Posterior cingulate gyrus (tissue), 11 donors: ENCODE data around the gene MPV17.
A peak's percentile ranks its signal among the peaks of the same experiment; 100 is the strongest.

Source experiments
- DNase-seq, 10 donors: peaks; one replicate each; pipeline versions ENCODE4 v3.0.0 to v3.0.0-alpha.2; 2020 to 2021; ENCODE audit warnings: mixed read lengths in 3 of 10
- intact Hi-C: fragments of 100-400 bp; cut with DNase I; formaldehyde crosslinking; loops from one replicate; pipeline ENCODE4 v1.15.1; 2023

The MPV17 gene

GRCh38 chr2:27304488-27305240, 18.2 kb downstream of the MPV17 start:
- DNase-seq = peak in 1 of 10 donors; percentile 67

GRCh38 chr2:27303093-27304025, 19.5 kb downstream of the MPV17 start:
- DNase-seq = peak in 3 of 10 donors; percentile 23 to 70 (median 42)
- intact Hi-C loops = loop anchor here (2.0 to 10.0 kb wide), 2 partner anchors 49 to 205 kb away; no protein-coding TSS in a partner anchor

More at GRCh38 chr2:27304488-27305240, 18.2 kb downstream of the MPV17 start:
- intact Hi-C loops = loop anchor here (10.0 kb wide), 1 partner anchor 50 kb away; no protein-coding TSS in a partner anchor

- intact Hi-C loops = loop anchor here (10.0 kb wide), 1 partner anchor 46 kb away; no protein-coding TSS in a partner anchor
- DNase-seq = peak in 1 of 10 donors; percentile 51
Measured at GRCh38 chr2:27300606-27301005, 22.3 kb downstream of the MPV17 start.

GRCh38 chr2:27298391-27299080, 24.4 kb downstream of the MPV17 start:
- DNase-seq = peak in 1 of 10 donors; percentile 85
- intact Hi-C loops = no loop called here

GRCh38 chr2:27297195-27297594, 25.7 kb downstream of the MPV17 start:
- DNase-seq = peak in 1 of 10 donors; percentile 7
- intact Hi-C loops = no loop called here

- DNase-seq = peak in 1 of 10 donors; percentile 9
- intact Hi-C loops = no loop called here
Measured at GRCh38 chr2:27296481-27296880, 26.4 kb downstream of the MPV17 start.

GRCh38 chr2:27294928-27295327, 28.0 kb downstream of the MPV17 start:
- intact Hi-C loops = no loop called here
- DNase-seq = no peak

GRCh38 chr2:27291865-27292264, 31.0 kb downstream of the MPV17 start:
- DNase-seq = no peak
- intact Hi-C loops = no loop called here

GRCh38 chr2:27290549-27290948, 32.3 kb downstream of the MPV17 start:
- no peak for DNase-seq
- intact Hi-C loops = no loop called here

GRCh38 chr2:27288610-27289009, 34.3 kb downstream of the MPV17 start:
- intact Hi-C loops = no loop called here
- no peak for DNase-seq

GRCh38 chr2:27285481-27285880, 37.4 kb downstream of the MPV17 start:
- intact Hi-C loops = no loop called here
- DNase-seq = no peak

- intact Hi-C loops = loop anchor here (5.0 kb wide), 1 partner anchor 188 kb away; no protein-coding TSS in a partner anchor
- peak in 3 of 10 donors; percentile 18 to 91 (median 62) for DNase-seq
Measured at GRCh38 chr2:27284996-27285395, 37.9 kb downstream of the MPV17 start.

GRCh38 chr2:27282892-27283291, 40.0 kb downstream of the MPV17 start:
- no peak for DNase-seq
- intact Hi-C loops = loop anchor here (5.0 kb wide), 1 partner anchor 186 kb away; no protein-coding TSS in a partner anchor

GRCh38 chr2:27281855-27282559, 40.9 kb downstream of the MPV17 start, which contains the start of gene TRIM54:
Gene TRIM54, plus strand, starts transcription at chr2:27282429. Its CDS starts 303 bp downstream, at chr2:27282732.
- DNase-seq = no peak
- intact Hi-C loops = loop anchor here (5.0 kb wide), 1 partner anchor 185 kb away; no protein-coding TSS in a partner anchor

GRCh38 chr2:27281442-27281841, 41.5 kb downstream of the MPV17 start:
- no peak for DNase-seq
- intact Hi-C loops = loop anchor here (5.0 kb wide), 1 partner anchor 184 kb away; no protein-coding TSS in a partner anchor

- intact Hi-C loops = loop anchor here (5.0 kb wide), 1 partner anchor 184 kb away; no protein-coding TSS in a partner anchor
- no peak for DNase-seq
Measured at GRCh38 chr2:27280826-27281225, 42.1 kb downstream of the MPV17 start.

- intact Hi-C loops = no loop called here
- DNase-seq = no peak
Measured at GRCh38 chr2:27278010-27278409, 44.9 kb downstream of the MPV17 start.

- DNase-seq = no peak
- intact Hi-C loops = no loop called here
Measured at GRCh38 chr2:27275211-27276150, 47.4 kb downstream of the MPV17 start, which contains the start of gene DNAJC5G. Gene DNAJC5G, plus strand, starts transcription at chr2:27275433. Its CDS starts 1,296 bp downstream, at chr2:27276729.
